ENCODE results near the gene UQCC2. TPM values are rescaled to one million over a fixed set of nuclear protein-coding genes. Genes with fewer than 3 reads are reported as not detected.

Gene UQCC2
- 10 to 100 TPM; 14.5 to 29.7 (median 23.4) TPM for total RNA-seq

GRCh38 chr6:33711140-33712129 lies at the start of gene UQCC2:
Gene UQCC2, minus strand, starts transcription at chr6:33711700. Its CDS starts 14 bp downstream, at chr6:33711686.
- Histone ChIP-seq H3K27me3 (no peaks in the 10 kb centered on the region), H3K4me1 (peaks cover 0 to 21% (median 10%) of the 10 kb centered on the region in 4 donors), H3K36me3 (peaks cover 0 to 26% (median 3%) of the 10 kb centered on the region in 3 donors), H3K4me3 (peak within 1 kb of the TSS; percentile 70 to 89 (median 82)), H3K27ac (peak within 1 kb of the TSS; percentile 76 to 93 (median 85)), H3K9me3 (no peaks in the 10 kb centered on the region)
- DNase-seq (ENCODE audit: low spot score in 2 of 2): peak; percentile 92
- WGBS, 2 donors: 2 to 3% methylated on average over 59 to 64 of the region's 73 CpGs
- TF ChIP-seq CTCF (IDR thresholded peaks at IDR 0.05) (peak; percentile 48 to 83 (median 68)), POLR2A (IDR thresholded peaks at IDR 0.05) (peak in 1 of 2 donors; percentile 71), EP300 (IDR thresholded peaks at IDR 0.05) (peak; percentile 64 to 89)

GRCh38 chr6:33759887-33760629 lies 48.6 kb upstream of the UQCC2 start:
- Histone ChIP-seq H3K4me3 (no peak overlapping the region), H3K27me3 (no peaks in the 10 kb centered on the region), H3K9me3 (no peaks in the 10 kb centered on the region), H3K27ac (no peak overlapping the region), H3K36me3 (no peaks in the 10 kb centered on the region), H3K4me1 (peaks cover 0 to 7% (median 3%) of the 10 kb centered on the region in 4 donors)
- WGBS, 2 donors: 84% methylated on average over 9 of the region's 9 CpGs
- TF ChIP-seq POLR2A (IDR thresholded peaks at IDR 0.05) (no peak), EP300 (IDR thresholded peaks at IDR 0.05) (no peak), CTCF (IDR thresholded peaks at IDR 0.05) (no peak)
- DNase-seq (ENCODE audit: low spot score in 2 of 2): no peak

- H3K36me3 ChIP-seq: no peaks in the 10 kb centered on the region
Observed at GRCh38 chr6:33758815-33759216, 47.3 kb upstream of the UQCC2 start.

GRCh38 chr6:33757906-33758305 lies 46.4 kb upstream of the UQCC2 start:
- Histone ChIP-seq H3K36me3 (no peaks in the 10 kb centered on the region), H3K4me1 (peaks cover 0 to 7% (median 3%) of the 10 kb centered on the region in 4 donors), H3K9me3 (no peaks in the 10 kb centered on the region), H3K27ac (no peak overlapping the region), H3K27me3 (no peaks in the 10 kb centered on the region), H3K4me3 (no peak overlapping the region)
- TF ChIP-seq CTCF (IDR thresholded peaks at IDR 0.05): no peak
- TF ChIP-seq POLR2A (IDR thresholded peaks at IDR 0.05): no peak
- TF ChIP-seq EP300 (IDR thresholded peaks at IDR 0.05): no peak
- DNase-seq (ENCODE audit: low spot score in 2 of 2): no peak
- 80 to 82% methylated on average over 10 of the region's 10 CpGs for WGBS, 2 donors

More at GRCh38 chr6:33758815-33759216, 47.3 kb upstream of the UQCC2 start:
- Histone ChIP-seq H3K27ac (no peak overlapping the region), H3K27me3 (no peaks in the 10 kb centered on the region), H3K4me3 (no peak overlapping the region), H3K4me1 (peaks cover 0 to 7% (median 3%) of the 10 kb centered on the region in 4 donors), H3K9me3 (no peaks in the 10 kb centered on the region)
- no peak for TF ChIP-seq EP300 (IDR thresholded peaks at IDR 0.05)
- no peak for TF ChIP-seq POLR2A (IDR thresholded peaks at IDR 0.05)
- no peak for TF ChIP-seq CTCF (IDR thresholded peaks at IDR 0.05)
- no peak for DNase-seq (ENCODE audit: low spot score in 2 of 2)
- 65 to 68% methylated on average over 7 of the region's 7 CpGs for WGBS, 2 donors
